Measurements from ENCODE around the gene CXXC4.

GRCh38 chr4:104530426-104530825 is 35.7 kb upstream of the CXXC4 start:
- TF ChIP-seq EZH2 (IDR thresholded peaks at IDR 0.05) (no peak), POLR2AphosphoS5 (IDR thresholded peaks at IDR 0.05; ENCODE audit: borderline replicate concordance, low read depth, low read length) (no peak)

Measured in SK-N-MC (cell line).